PC-9 (cell line): ENCODE data around the gene CREB3L1.

Experiments used
- CTCF ChIP-seq: fragments of 200-600 bp; sonication (generic); conservative IDR thresholded peaks from 2 replicates; pipeline ENCODE4 v1.6.1; 2017; ENCODE audit warnings: mixed run types, antibody characterized with exemption, mild to moderate bottlenecking, moderate library complexity
- EZH2 ChIP-seq: fragments of 200-600 bp; sonication (generic); IDR thresholded peaks from 2 replicates; pipeline ENCODE4 v1.8.0; 2017; ENCODE audit warnings: antibody characterized with exemption, low read depth

GRCh38 chr11:46363031-46363407 lies 85.6 kb downstream of the CREB3L1 start:
- no peak for TF ChIP-seq CTCF
- no peak for TF ChIP-seq EZH2
